Stimulated activated memory B cell treated with anti-CD40 and anti-IgM and Interleukin-4, amounts not matched to agents 10 μg/mL and 1 μg/mL and 100 μg/mL, for 72 hours (primary cell): ENCODE data around the gene RBM10.

Experiments used
- ATAC-seq: fragments of 150-1000 bp; cut with Tn5 transposase; 2 replicates; pipeline ENCODE4 v1.10.0; 2021
- H3K27ac Mint-ChIP-seq: one replicate; pipeline ENCODE4 v1.8.0; 2022; ENCODE audit warnings: mild to moderate bottlenecking, mixed read lengths
- H3K27me3 Mint-ChIP-seq: one replicate; pipeline ENCODE4 v1.8.0; 2022; ENCODE audit warnings: mixed read lengths
- H3K36me3 Mint-ChIP-seq: one replicate; pipeline ENCODE4 v1.8.0; 2022; ENCODE audit warnings: mixed read lengths
- H3K4me1 Mint-ChIP-seq: one replicate; pipeline ENCODE4 v1.8.0; 2022; ENCODE audit warnings: mixed read lengths
- H3K4me3 Mint-ChIP-seq: one replicate; pipeline ENCODE4 v1.8.0; 2022; ENCODE audit warnings: mild to moderate bottlenecking, moderate library complexity, mixed read lengths
- H3K9me3 Mint-ChIP-seq: one replicate; pipeline ENCODE4 v1.8.0; 2022; ENCODE audit warnings: mixed read lengths

Gene RBM10

GRCh38 chrX:47169726-47170515, 24.9 kb downstream of the RBM10 start:
- H3K27ac Mint-ChIP-seq, result no peak overlapping the region
- H3K4me3 Mint-ChIP-seq, result no peak overlapping the region
- no peaks in the 10 kb centered on the region for H3K9me3 Mint-ChIP-seq
- H3K27me3 Mint-ChIP-seq, result no peaks in the 10 kb centered on the region
- peaks cover 25% of the 10 kb centered on the region for H3K36me3 Mint-ChIP-seq
- H3K4me1 Mint-ChIP-seq, result no peaks in the 10 kb centered on the region
- ATAC-seq, result no peak

- Mint-ChIP-seq H3K36me3 (peaks cover 35% of the 10 kb centered on the region), H3K9me3 (no peaks in the 10 kb centered on the region), H3K4me1 (no peaks in the 10 kb centered on the region), H3K4me3 (no peak overlapping the region), H3K27ac (no peak overlapping the region), H3K27me3 (no peaks in the 10 kb centered on the region)
- no peak for ATAC-seq
Measured at GRCh38 chrX:47170861-47171692, 26.1 kb downstream of the RBM10 start.

DNA sequence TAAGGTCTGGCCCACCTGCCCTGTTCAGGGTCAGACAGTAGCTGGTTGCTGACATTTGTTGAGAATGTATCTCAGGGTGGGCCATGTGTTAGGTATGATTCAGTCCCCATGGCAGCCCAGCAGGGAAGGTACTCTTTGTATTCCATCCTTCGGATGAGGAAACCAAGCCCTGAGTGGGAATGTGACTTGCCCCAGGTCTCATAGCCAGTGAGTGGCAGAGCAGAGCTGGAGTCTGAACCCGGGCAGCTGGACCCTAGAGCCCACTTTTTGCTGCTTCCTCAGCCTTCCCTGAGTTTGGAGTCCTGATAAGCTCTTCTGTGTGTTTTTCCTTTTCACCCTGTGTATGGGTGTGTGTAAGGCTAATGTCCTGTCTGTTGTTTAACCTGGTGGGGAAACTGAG, 27.0 kb downstream of the RBM10 start:
- no peaks in the 10 kb centered on the region for H3K9me3 Mint-ChIP-seq
- no peak overlapping the region for H3K4me3 Mint-ChIP-seq
- peaks cover 44% of the 10 kb centered on the region for H3K36me3 Mint-ChIP-seq
- ATAC-seq, result no peak
- no peak overlapping the region for H3K27ac Mint-ChIP-seq
- H3K27me3 Mint-ChIP-seq, result no peaks in the 10 kb centered on the region
- peaks cover 7% of the 10 kb centered on the region for H3K4me1 Mint-ChIP-seq

DNA sequence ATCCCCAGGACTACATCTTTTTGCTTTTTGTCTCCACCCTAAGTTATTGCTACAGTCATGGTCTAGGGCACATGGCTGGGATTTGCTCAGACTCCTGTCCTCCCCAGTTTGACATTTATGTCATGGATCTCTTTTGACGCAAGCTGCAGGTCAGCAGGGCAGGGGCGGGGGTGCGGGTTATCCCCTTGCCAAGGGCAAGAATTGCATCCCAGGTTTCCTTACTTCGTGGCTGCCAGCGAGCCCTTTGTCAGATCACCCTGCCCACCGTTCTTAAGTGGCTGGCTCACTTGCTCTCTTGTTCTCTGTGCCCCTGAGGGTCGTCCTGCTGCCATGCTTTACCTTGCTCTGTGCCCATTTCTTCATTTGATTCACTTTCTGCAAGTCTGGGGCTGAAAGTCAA, 27.5 kb downstream of the RBM10 start:
- Mint-ChIP-seq H3K4me3 (no peak overlapping the region), H3K27ac (no peak overlapping the region), H3K9me3 (no peaks in the 10 kb centered on the region), H3K4me1 (peaks cover 7% of the 10 kb centered on the region), H3K27me3 (no peaks in the 10 kb centered on the region), H3K36me3 (peaks cover 44% of the 10 kb centered on the region)
- ATAC-seq, result no peak

DNA sequence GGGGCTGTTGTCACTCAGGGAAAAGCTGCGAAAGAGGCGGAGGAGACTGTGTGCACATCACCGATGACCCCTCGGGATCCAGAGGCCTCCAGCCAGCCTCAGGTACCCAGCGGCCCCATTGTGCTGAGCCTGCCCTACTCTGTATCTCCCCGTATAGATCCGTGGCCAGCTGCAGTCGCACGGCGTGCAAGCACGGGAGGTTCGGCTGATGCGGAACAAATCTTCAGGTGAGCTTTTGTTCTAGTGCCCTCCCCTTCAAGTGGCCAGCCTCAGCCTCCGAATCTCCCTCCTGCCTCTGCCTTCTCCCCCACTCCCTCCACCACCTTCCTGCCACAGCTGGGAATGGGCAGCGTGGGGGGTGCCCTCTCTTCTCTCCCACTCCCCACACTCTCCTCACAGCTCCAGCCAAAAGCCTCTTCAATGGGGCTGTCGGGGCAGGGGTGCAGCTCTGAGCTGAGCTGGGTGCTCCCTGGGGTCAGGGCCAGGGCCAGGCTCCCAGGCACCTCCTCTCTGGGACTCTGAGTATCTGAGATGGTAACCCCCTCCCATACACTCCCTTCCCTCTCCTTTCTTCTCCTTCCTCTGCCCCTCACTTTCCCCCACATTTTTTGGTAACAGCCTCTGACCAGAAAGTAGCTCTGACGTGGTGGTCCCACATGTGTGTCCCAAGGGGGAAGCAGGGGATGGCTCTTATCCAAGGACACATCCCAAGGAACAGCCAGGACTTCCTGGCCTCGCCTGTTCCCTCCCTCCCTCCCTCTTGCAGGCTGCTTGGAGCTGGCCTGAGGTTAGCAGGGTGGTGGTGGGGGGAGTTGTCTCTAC, 28.2 kb downstream of the RBM10 start:
- no peak for ATAC-seq
- Mint-ChIP-seq H3K4me3 (no peak overlapping the region), H3K9me3 (no peaks in the 10 kb centered on the region), H3K4me1 (peaks cover 7% of the 10 kb centered on the region), H3K27me3 (no peaks in the 10 kb centered on the region), H3K27ac (no peak overlapping the region), H3K36me3 (peaks cover 49% of the 10 kb centered on the region)

DNA sequence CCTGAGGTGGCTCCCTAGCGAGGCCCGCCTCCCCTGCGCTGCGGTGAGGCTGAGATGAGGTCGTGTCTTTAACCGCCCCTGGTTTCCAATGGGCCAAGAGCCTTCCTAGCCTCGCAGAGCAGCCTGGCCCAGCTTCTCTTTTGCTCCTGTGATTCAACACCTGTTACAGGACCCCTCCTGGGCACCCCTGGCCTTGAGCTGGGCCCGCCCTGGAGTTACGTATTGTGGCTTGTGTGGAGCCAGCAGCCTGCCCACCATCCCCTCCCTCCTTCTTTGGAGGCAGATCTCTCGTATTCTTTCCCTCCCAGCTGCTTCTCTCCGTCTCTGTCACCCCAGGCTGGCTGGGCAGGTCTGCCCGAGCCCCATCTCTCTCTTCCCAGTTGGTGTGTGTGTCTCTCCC, 29.4 kb downstream of the RBM10 start:
- peaks cover 49% of the 10 kb centered on the region for H3K36me3 Mint-ChIP-seq

GRCh38 chrX:47174846-47175587, 30.0 kb downstream of the RBM10 start:
- no peaks in the 10 kb centered on the region for H3K9me3 Mint-ChIP-seq
- H3K36me3 Mint-ChIP-seq, result peaks cover 49% of the 10 kb centered on the region
- H3K27ac Mint-ChIP-seq, result no peak overlapping the region
- no peak for ATAC-seq
- peaks cover 7% of the 10 kb centered on the region for H3K4me1 Mint-ChIP-seq
- H3K27me3 Mint-ChIP-seq, result no peaks in the 10 kb centered on the region
- no peak overlapping the region for H3K4me3 Mint-ChIP-seq

More for the DNA sequence above, 29.4 kb downstream of the RBM10 start:
- no peak for ATAC-seq
- no peaks in the 10 kb centered on the region for H3K27me3 Mint-ChIP-seq
- no peaks in the 10 kb centered on the region for H3K9me3 Mint-ChIP-seq
- H3K4me1 Mint-ChIP-seq, result peaks cover 7% of the 10 kb centered on the region
- no peak overlapping the region for H3K4me3 Mint-ChIP-seq
- H3K27ac Mint-ChIP-seq, result no peak overlapping the region

GRCh38 chrX:47175588-47175980, 30.6 kb downstream of the RBM10 start:
- H3K27ac Mint-ChIP-seq, result no peak overlapping the region
- H3K9me3 Mint-ChIP-seq, result no peaks in the 10 kb centered on the region

DNA sequence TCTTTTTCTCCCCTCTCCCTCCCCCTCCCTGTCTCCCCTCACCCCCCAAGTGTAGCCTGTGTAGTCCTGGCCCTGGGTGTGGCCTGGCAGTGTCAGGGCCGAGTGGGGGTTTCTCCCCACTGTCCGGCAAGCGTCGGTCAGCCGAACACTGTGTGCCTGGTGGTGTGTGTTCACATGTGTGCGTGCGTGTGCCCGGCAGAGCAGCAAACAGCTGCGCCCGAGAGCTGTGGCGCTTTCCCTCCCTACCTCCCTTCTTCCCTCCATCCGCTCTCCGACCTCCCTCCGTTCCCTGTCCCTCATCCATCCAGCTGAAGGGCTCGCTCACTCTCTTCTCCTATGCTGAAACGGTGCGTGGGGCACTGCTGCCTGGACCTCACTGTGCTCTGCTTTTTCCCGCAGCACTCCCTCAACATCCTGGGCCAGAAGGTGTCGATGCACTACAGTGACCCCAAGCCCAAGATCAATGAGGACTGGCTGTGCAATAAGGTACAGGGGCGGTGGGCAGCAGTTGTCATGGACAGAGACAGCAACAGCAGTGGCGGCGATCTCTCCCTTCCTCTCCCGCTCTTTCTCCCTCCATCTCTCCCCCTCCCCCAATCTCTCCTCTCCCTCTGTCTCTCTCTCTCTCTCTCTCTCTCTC, 31.2 kb downstream of the RBM10 start:
- ATAC-seq, result no peak
- no peak overlapping the region for H3K27ac Mint-ChIP-seq
- peaks cover 7% of the 10 kb centered on the region for H3K4me1 Mint-ChIP-seq
- no peaks in the 10 kb centered on the region for H3K9me3 Mint-ChIP-seq
- H3K27me3 Mint-ChIP-seq, result no peaks in the 10 kb centered on the region
- H3K36me3 Mint-ChIP-seq, result peaks cover 49% of the 10 kb centered on the region
- no peak overlapping the region for H3K4me3 Mint-ChIP-seq

More at GRCh38 chrX:47175588-47175980, 30.6 kb downstream of the RBM10 start:
- no peak overlapping the region for H3K4me3 Mint-ChIP-seq
- peaks cover 7% of the 10 kb centered on the region for H3K4me1 Mint-ChIP-seq
- H3K27me3 Mint-ChIP-seq, result no peaks in the 10 kb centered on the region
- peaks cover 49% of the 10 kb centered on the region for H3K36me3 Mint-ChIP-seq
- ATAC-seq, result no peak

DNA sequence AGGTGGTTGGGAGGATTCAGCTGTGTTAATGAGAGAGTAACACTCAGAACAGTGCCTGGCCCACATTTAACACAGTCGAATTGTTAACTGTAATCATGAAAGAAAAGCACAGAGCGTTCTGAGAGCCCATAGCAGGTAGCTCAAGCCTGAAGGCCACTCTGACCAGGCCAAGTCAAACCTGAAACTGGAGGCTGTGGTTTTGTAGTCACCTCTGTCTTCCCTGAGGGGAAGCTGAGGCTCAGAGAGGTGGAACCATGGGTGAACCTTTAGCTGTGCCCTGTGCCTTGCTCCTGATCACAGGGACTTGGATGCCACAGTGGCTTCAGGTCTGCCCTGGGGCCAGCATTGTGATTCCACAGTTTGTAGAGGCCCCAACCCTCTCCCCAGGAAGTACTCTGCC, 32.1 kb downstream of the RBM10 start:
- no peak overlapping the region for H3K27ac Mint-ChIP-seq
- peaks cover 55% of the 10 kb centered on the region for H3K36me3 Mint-ChIP-seq
- ATAC-seq, result no peak
- H3K4me1 Mint-ChIP-seq, result peaks cover 7% of the 10 kb centered on the region
- H3K9me3 Mint-ChIP-seq, result no peaks in the 10 kb centered on the region
- H3K27me3 Mint-ChIP-seq, result no peaks in the 10 kb centered on the region
- no peak overlapping the region for H3K4me3 Mint-ChIP-seq

DNA sequence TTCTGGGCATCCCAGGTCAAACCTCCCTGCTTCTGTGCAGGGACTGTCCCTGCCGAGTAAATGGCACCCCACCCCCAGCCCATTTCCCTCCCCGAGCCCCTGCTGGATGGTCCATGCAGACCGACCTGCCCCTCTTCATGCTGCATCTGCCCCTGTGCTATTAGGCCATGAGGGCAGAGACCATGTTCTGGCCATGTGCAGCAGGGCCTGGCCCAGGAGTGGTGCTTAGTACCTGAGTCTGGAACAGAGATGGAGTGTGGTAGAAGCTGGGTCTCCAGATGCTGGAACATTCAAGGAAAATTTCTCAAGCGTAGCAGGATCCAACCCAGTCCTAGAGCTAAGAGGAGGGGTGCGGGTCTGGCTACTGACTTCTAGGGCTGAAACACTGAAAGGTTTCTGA, 33.3 kb downstream of the RBM10 start:
- Mint-ChIP-seq H3K27ac (no peak overlapping the region), H3K4me1 (peaks cover 7% of the 10 kb centered on the region), H3K9me3 (no peaks in the 10 kb centered on the region), H3K27me3 (no peaks in the 10 kb centered on the region), H3K36me3 (peaks cover 58% of the 10 kb centered on the region), H3K4me3 (no peak overlapping the region)
- ATAC-seq, result no peak

GRCh38 chrX:47179221-47179927, 34.4 kb downstream of the RBM10 start:
- peaks cover 50% of the 10 kb centered on the region for H3K36me3 Mint-ChIP-seq
- H3K27me3 Mint-ChIP-seq, result no peaks in the 10 kb centered on the region
- H3K4me3 Mint-ChIP-seq, result no peak overlapping the region
- H3K27ac Mint-ChIP-seq, result no peak overlapping the region
- ATAC-seq, result no peak
- H3K4me1 Mint-ChIP-seq, result peaks cover 7% of the 10 kb centered on the region
- H3K9me3 Mint-ChIP-seq, result no peaks in the 10 kb centered on the region

GRCh38 chrX:47179928-47180255, 34.9 kb downstream of the RBM10 start:
- Mint-ChIP-seq H3K36me3 (peaks cover 46% of the 10 kb centered on the region), H3K9me3 (no peaks in the 10 kb centered on the region), H3K27ac (no peak overlapping the region)

GRCh38 chrX:47180346-47180745, 35.3 kb downstream of the RBM10 start:
- Mint-ChIP-seq H3K9me3 (no peaks in the 10 kb centered on the region), H3K36me3 (peaks cover 41% of the 10 kb centered on the region), H3K4me1 (peaks cover 7% of the 10 kb centered on the region), H3K27ac (no peak overlapping the region), H3K27me3 (no peaks in the 10 kb centered on the region), H3K4me3 (no peak overlapping the region)
- no peak for ATAC-seq

More at GRCh38 chrX:47179928-47180255, 34.9 kb downstream of the RBM10 start:
- Mint-ChIP-seq H3K4me1 (peaks cover 7% of the 10 kb centered on the region), H3K27me3 (no peaks in the 10 kb centered on the region), H3K4me3 (no peak overlapping the region)
- ATAC-seq, result no peak
